ENCODE data around the gene SFXN4. TPM values are rescaled to one million over a fixed set of nuclear protein-coding genes. Genes with fewer than 3 reads are reported as not detected.

Gene SFXN4
- total and polyA plus RNA-seq, 9 of the 15 experiments (the other 6 are each of a cell fraction or from before 2014, with no cell fraction given): 40.1 to 97.8 (median 54.5) TPM

GRCh38 chr10:119161680-119162451 is 3.6 kb downstream of the SFXN4 start (continued):
- TF ChIP-seq ZNF140 (CRISPR knock-in tag; IDR thresholded peaks at IDR 0.05) (no peak), LEF1 (IDR thresholded peaks at IDR 0.05) (peak; percentile 31; the same call in 1 of the 2 replicates), FOXP1 (CRISPR knock-in tag; IDR thresholded peaks at IDR 0.05) (0 out of 2 replicates have a peak, but pooled peaks have one; percentile 40), HDAC1 (IDR thresholded peaks at IDR 0.05) (0 out of 4 replicates have a peak, but pooled peaks of 1 of the 2 experiments have one; percentile 17), ZBTB7A (IDR thresholded peaks at IDR 0.05; ENCODE audit: borderline replicate concordance, control insufficient read depth, low read depth, low read length) (no peak), TAL1 (IDR thresholded peaks at IDR 0.05) (peak; percentile 32; the same call in 1 of the 2 replicates), JUND (IDR thresholded peaks at IDR 0.05; ENCODE audit: borderline replicate concordance, low read depth, low read length) (peak; percentile 50; the same call in 1 of the 2 replicates), JUND (tag; IDR thresholded peaks at IDR 0.05; ENCODE audit: borderline replicate concordance, low read depth, low read length) (peak; percentile 54; the same call in 1 of the 3 replicates), CCNT2 (IDR thresholded peaks at IDR 0.05; ENCODE audit: borderline replicate concordance, extremely low read depth, insufficient read length, low read depth, low read length) (no peak), RCOR1 (IDR thresholded peaks at IDR 0.05; ENCODE audit: borderline replicate concordance in 1 of 2, low read depth in 2 of 2, low read length in 2 of 2) (peak in 1 of 2 experiments; percentile 45; a peak in 1 of 4 replicates), ZBTB1 (CRISPR knock-in tag; IDR thresholded peaks at IDR 0.05; ENCODE audit: borderline replicate concordance, low read depth) (no peak), EWSR1 (IDR thresholded peaks at IDR 0.05; ENCODE audit: borderline replicate concordance, low read depth, partially characterized antibody) (no peak), TAF1 (IDR thresholded peaks at IDR 0.05; ENCODE audit: control insufficient read depth, extremely low read depth, insufficient read depth, low read length, severe bottlenecking) (peak; percentile 33), TEAD2 (tag; IDR thresholded peaks at IDR 0.05) (peak; percentile 56; the same call in 1 of the 2 replicates), POLR2A (conservative IDR thresholded peaks at IDR 0.05) (0 out of 2 replicates have a peak, but pooled peaks have one; percentile 16), NFIC (IDR thresholded peaks at IDR 0.05) (peak; percentile 59), MEIS2 (IDR thresholded peaks at IDR 0.05; ENCODE audit: partially characterized antibody) (peak; percentile 97), ZNF589 (CRISPR knock-in tag; IDR thresholded peaks at IDR 0.05; ENCODE audit: low read depth) (peak; percentile 46; the same call in 1 of the 2 replicates), SMAD4 (CRISPR knock-in tag; conservative IDR thresholded peaks at IDR 0.05) (peak; percentile 34), SMARCA4 (IDR thresholded peaks at IDR 0.05) (peak; percentile 68; the same call in 1 of the 2 replicates), RHOXF2B (CRISPR knock-in tag; conservative IDR thresholded peaks at IDR 0.05) (no peak), BRF1 (IDR thresholded peaks at IDR 0.05; ENCODE audit: borderline replicate concordance, extremely low read depth, insufficient read length) (no peak), EP400 (IDR thresholded peaks at IDR 0.05) (peak; percentile 53), TAF9B (IDR thresholded peaks at IDR 0.05; ENCODE audit: partially characterized antibody) (peak; percentile 51)
